ENCODE data around the gene MAST4. TPM values are rescaled to one million over a fixed set of nuclear protein-coding genes. Genes with fewer than 3 reads are reported as not detected.
A peak's percentile ranks its signal among the peaks of the same experiment; 100 is the strongest.

The MAST4 gene
- polyA plus RNA-seq, 2 of the 4 experiments (the other 2 are of a cell fraction), result 1.2 to 5.8 TPM

DNA sequence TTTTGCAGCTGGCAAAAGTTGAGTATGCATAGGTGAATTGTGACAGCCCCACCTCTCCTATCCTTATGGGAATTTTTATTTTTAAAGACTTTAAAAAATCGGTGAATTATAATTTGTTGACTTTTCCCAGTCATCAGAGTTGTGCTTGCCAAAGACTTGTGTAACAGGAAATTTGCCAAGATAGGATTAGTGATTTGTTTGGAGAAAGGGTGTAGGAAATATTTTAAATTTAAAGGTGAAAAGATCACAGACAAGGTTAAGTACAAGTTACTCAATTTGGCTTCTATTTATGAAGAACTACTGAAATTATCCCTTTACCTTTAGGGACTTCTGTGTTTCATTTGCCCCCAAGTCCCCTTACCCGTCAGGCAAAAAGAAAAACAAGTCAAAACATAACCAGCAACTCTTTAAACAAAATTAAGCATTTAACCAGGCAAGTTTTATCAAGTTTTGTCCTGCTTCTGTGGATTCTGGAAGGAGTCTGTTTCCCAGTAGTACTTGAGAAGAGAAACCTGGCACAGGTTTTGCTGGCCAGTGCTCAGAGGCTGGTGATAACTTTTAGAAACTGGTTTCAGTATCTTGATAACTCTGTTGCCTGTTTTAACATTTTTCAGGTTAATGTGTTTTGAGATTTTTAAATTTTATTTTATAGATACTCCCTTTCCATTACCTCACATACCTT lies 285.4 kb downstream of the MAST4 start (continued):
- TF ChIP-seq, protein P1, sequence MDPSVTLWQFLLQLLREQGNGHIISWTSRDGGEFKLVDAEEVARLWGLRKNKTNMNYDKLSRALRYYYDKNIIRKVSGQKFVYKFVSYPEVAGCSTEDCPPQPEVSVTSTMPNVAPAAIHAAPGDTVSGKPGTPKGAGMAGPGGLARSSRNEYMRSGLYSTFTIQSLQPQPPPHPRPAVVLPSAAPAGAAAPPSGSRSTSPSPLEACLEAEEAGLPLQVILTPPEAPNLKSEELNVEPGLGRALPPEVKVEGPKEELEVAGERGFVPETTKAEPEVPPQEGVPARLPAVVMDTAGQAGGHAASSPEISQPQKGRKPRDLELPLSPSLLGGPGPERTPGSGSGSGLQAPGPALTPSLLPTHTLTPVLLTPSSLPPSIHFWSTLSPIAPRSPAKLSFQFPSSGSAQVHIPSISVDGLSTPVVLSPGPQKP (IDR thresholded peaks at IDR 0.05; ENCODE audit: low read depth, low read length), result no peak
- TF ChIP-seq SMC3 (IDR thresholded peaks at IDR 0.05) (peak; percentile 33; the same call in 1 of the 3 replicates), TP53 (CRISPR knock-in tag; IDR thresholded peaks at IDR 0.05) (no peak), POLR2A (IDR thresholded peaks at IDR 0.05; ENCODE audit: low read length) (no peak), MYC (IDR thresholded peaks at IDR 0.05; ENCODE audit: borderline replicate concordance, low read length) (no peak), RAD21 (conservative IDR thresholded peaks at IDR 0.05 in 1 of 2, IDR thresholded peaks at IDR 0.05 in 1 of 2) (peak; percentile 1 to 56; a peak in 3 of 5 replicates), SREBF2 (IDR thresholded peaks at IDR 0.05) (no peak), KDM5A (IDR thresholded peaks at IDR 0.05) (no peak), NPAS2 (CRISPR knock-in tag; IDR thresholded peaks at IDR 0.05; ENCODE audit: borderline replicate concordance) (no peak), RARB (CRISPR knock-in tag; IDR thresholded peaks at IDR 0.05) (no peak), RFX5 (IDR thresholded peaks at IDR 0.05) (no peak), HOXA7 (CRISPR knock-in tag; IDR thresholded peaks at IDR 0.05) (no peak), CBX8 (IDR thresholded peaks at IDR 0.05) (no peak), ZSCAN20 (CRISPR knock-in tag; IDR thresholded peaks at IDR 0.05) (no peak), JUNB (IDR thresholded peaks at IDR 0.05) (peak; percentile 90), GATA3 (IDR thresholded peaks at IDR 0.05; ENCODE audit: borderline replicate concordance) (peak; percentile 88), FOSB (CRISPR knock-in tag; IDR thresholded peaks at IDR 0.05) (no peak), MAFK (IDR thresholded peaks at IDR 0.05; ENCODE audit: partially characterized antibody) (no peak), TFCP2L1 (CRISPR knock-in tag; IDR thresholded peaks at IDR 0.05) (no peak), RCOR1 (IDR thresholded peaks at IDR 0.05; ENCODE audit: low read depth, low read length) (no peak), EHF (CRISPR knock-in tag; IDR thresholded peaks at IDR 0.05) (no peak), NR3C1 (IDR thresholded peaks at IDR 0.05) (no peak), CBX2 (IDR thresholded peaks at IDR 0.05; ENCODE audit: borderline replicate concordance, low read depth) (no peak), EP300 (IDR thresholded peaks at IDR 0.05) (peak; percentile 80 to 89; a peak in 4 of 5 replicates), ESRRA (IDR thresholded peaks at IDR 0.05; ENCODE audit: borderline replicate concordance, low read length) (0 out of 2 replicates have a peak, but pooled peaks have one; percentile 46), FOSL2 (IDR thresholded peaks at IDR 0.05) (peak; percentile 72), FOSL2 (CRISPR knock-in tag; IDR thresholded peaks at IDR 0.05) (peak; percentile 80), POLR2AphosphoS2 (conservative IDR thresholded peaks at IDR 0.05; ENCODE audit: low read length) (no peak), PHF8 (IDR thresholded peaks at IDR 0.05; ENCODE audit: borderline replicate concordance, low read depth) (no peak), MAZ (IDR thresholded peaks at IDR 0.05; ENCODE audit: borderline replicate concordance, low read depth, low read length) (no peak)
- TF ChIP-seq, protein P2, sequence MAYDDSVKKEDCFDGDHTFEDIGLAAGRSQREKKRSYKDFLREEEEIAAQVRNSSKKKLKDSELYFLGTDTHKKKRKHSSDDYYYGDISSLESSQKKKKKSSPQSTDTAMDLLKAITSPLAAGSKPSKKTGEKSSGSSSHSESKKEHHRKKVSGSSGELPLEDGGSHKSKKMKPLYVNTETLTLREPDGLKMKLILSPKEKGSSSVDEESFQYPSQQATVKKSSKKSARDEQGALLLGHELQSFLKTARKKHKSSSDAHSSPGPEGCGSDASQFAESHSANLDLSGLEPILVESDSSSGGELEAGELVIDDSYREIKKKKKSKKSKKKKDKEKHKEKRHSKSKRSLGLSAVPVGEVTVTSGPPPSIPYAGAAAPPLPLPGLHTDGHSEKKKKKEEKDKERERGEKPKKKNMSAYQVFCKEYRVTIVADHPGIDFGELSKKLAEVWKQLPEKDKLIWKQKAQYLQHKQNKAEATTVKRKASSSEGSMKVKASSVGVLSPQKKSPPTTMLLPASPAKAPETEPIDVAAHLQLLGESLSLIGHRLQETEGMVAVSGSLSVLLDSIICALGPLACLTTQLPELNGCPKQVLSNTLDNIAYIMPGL (CRISPR knock-in tag; IDR thresholded peaks at IDR 0.05; ENCODE audit: borderline replicate concordance), result no peak
- TF ChIP-seq, protein P3, sequence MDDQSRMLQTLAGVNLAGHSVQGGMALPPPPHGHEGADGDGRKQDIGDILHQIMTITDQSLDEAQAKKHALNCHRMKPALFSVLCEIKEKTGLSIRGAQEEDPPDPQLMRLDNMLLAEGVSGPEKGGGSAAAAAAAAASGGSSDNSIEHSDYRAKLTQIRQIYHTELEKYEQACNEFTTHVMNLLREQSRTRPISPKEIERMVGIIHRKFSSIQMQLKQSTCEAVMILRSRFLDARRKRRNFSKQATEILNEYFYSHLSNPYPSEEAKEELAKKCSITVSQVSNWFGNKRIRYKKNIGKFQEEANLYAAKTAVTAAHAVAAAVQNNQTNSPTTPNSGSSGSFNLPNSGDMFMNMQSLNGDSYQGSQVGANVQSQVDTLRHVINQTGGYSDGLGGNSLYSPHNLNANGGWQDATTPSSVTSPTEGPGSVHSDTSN (IDR thresholded peaks at IDR 0.05), result 0 out of 2 replicates have a peak, but pooled peaks have one; percentile 22
- TF ChIP-seq, protein P4, sequence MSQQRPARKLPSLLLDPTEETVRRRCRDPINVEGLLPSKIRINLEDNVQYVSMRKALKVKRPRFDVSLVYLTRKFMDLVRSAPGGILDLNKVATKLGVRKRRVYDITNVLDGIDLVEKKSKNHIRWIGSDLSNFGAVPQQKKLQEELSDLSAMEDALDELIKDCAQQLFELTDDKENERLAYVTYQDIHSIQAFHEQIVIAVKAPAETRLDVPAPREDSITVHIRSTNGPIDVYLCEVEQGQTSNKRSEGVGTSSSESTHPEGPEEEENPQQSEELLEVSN (IDR thresholded peaks at IDR 0.05; ENCODE audit: borderline replicate concordance, low read depth), result no peak
- TF ChIP-seq, protein P5, sequence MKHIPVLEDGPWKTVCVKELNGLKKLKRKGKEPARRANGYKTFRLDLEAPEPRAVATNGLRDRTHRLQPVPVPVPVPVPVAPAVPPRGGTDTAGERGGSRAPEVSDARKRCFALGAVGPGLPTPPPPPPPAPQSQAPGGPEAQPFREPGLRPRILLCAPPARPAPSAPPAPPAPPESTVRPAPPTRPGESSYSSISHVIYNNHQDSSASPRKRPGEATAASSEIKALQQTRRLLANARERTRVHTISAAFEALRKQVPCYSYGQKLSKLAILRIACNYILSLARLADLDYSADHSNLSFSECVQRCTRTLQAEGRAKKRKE (CRISPR knock-in tag; IDR thresholded peaks at IDR 0.05; ENCODE audit: low read depth), result no peak
- TF ChIP-seq, protein P6, sequence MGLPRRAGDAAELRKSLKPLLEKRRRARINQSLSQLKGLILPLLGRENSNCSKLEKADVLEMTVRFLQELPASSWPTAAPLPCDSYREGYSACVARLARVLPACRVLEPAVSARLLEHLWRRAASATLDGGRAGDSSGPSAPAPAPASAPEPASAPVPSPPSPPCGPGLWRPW (IDR thresholded peaks at IDR 0.05), result peak; percentile 83
- TF ChIP-seq, protein P7, sequence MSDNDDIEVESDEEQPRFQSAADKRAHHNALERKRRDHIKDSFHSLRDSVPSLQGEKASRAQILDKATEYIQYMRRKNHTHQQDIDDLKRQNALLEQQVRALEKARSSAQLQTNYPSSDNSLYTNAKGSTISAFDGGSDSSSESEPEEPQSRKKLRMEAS (IDR thresholded peaks at IDR 0.05), result no peak
- TF ChIP-seq, protein P8, sequence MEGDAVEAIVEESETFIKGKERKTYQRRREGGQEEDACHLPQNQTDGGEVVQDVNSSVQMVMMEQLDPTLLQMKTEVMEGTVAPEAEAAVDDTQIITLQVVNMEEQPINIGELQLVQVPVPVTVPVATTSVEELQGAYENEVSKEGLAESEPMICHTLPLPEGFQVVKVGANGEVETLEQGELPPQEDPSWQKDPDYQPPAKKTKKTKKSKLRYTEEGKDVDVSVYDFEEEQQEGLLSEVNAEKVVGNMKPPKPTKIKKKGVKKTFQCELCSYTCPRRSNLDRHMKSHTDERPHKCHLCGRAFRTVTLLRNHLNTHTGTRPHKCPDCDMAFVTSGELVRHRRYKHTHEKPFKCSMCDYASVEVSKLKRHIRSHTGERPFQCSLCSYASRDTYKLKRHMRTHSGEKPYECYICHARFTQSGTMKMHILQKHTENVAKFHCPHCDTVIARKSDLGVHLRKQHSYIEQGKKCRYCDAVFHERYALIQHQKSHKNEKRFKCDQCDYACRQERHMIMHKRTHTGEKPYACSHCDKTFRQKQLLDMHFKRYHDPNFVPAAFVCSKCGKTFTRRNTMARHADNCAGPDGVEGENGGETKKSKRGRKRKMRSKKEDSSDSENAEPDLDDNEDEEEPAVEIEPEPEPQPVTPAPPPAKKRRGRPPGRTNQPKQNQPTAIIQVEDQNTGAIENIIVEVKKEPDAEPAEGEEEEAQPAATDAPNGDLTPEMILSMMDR (IDR thresholded peaks at IDR 0.05), result no peak

Measured in A549 (cell line).